RCC 7860 (cell line): ENCODE data around the gene INPP5K.
"Not testable (repeated sequence)": the region's sequence is repeated elsewhere in the genome, so short reads cannot be mapped to it uniquely, and the experiment has no call there.

Experiments
- DNase-seq: peaks from one replicate; pipeline ENCODE4 v3.0.0-alpha.2; 2015; ENCODE audit warnings: low spot score
- FAIRE-seq: peaks from 2 replicates; lab custom pipeline; 2012; peaks lifted over from hg19 to GRCh38; lab: Jason Lieb, UNC

Gene INPP5K

DNA sequence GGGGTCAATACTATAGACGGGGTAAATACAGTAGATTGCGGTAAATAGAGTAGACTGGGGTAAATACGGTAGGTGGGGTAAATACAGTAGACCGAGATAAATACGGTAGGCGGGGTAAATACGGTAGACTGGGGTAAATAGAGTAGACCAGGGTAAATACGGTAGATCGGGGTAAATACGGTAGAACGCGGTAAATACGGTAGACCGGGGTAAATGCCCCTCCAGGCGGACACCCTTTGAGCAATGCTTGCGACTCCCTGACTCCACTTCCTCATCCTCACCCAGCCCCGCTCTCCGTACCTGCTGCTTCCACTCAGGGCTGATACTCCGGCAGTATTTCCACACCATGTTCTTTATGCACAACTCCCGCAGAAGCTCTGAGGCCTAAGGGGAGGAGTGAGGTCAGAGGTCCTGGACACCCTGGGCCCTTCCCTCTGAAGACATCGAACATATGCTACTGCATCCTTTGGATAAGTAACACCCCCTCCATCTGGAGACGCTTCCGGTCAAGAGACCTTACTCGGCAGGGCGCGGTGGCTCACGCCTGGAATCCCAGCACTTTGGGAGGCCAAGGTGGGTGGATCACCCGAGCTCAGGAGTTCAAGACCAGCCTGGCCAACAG lies 47.1 kb downstream of the INPP5K start:
- FAIRE-seq = no peak
- DNase-seq = no peak

DNA sequence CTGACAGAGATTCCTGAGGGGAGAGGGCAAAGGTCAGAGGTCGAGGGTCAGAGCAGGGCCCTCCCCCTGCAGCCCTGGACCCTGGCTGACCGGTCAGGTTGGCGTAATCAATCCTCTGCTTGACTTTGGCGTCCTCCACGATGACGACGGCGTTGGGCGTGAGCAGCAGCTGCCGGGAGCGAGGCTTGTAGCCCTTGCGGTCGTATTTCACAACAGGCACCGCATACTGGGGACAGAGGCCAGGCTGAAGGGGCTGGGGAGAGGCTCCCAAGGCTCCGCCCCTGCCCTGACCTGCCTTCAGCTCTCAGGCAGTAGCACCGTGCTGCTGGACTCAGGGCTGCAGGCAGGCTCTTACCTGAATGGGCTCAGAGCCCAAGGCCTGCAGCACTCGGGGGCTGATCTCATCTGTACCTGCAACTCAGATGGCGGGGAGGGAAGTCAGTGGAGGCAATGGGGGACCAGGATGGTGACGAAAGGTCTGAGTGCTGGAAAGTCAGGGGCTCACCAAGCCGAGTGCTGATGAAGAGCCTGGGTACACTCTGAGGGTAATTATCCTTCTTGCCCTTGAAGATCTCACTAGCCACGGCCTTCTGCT lies 48.4 kb downstream of the INPP5K start:
- FAIRE-seq = no peak
- DNase-seq = no peak

DNA sequence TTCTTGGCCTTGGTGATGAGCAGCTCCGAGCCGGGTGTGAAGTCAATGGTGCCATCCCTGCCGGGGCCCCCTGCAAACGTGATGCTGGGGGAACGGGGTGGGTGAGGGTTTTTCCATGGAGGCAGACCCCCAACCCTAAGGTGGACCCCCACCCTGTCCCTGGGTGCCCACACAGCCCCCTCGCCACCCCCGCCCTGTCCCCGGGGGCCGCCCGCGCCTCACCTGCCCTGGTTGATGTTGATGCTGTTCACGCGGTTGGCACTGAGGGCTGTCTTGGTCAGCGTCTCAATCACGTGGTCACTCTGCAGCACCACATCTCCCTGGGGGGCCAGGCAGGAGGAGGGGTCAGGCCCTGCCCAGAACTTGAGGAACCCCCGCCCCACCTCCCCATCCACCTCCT lies 49.2 kb downstream of the INPP5K start:
- FAIRE-seq (no peak), DNase-seq (no peak)

DNA sequence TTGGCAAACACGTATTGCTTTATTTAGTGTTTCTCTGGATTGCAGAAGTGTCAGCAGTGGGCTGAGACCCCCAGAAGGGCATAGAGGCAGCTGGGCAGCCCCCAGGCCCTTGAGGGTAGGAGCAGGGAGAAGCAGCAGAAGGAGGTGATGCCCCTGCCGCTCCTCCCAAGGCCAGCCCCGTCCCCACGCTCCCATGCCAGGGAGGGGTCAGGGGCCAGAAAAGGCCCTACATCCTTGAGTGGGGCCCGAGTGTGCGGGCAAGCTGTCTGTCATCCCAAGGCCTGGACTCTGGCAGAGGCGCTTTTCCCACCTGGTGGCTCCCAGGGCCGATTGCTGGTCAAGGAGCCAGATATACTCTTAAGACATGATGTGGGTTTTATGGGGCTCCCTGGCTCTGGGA lies 52.2 kb downstream of the INPP5K start:
- DNase-seq (no peak), FAIRE-seq (no peak)

DNA sequence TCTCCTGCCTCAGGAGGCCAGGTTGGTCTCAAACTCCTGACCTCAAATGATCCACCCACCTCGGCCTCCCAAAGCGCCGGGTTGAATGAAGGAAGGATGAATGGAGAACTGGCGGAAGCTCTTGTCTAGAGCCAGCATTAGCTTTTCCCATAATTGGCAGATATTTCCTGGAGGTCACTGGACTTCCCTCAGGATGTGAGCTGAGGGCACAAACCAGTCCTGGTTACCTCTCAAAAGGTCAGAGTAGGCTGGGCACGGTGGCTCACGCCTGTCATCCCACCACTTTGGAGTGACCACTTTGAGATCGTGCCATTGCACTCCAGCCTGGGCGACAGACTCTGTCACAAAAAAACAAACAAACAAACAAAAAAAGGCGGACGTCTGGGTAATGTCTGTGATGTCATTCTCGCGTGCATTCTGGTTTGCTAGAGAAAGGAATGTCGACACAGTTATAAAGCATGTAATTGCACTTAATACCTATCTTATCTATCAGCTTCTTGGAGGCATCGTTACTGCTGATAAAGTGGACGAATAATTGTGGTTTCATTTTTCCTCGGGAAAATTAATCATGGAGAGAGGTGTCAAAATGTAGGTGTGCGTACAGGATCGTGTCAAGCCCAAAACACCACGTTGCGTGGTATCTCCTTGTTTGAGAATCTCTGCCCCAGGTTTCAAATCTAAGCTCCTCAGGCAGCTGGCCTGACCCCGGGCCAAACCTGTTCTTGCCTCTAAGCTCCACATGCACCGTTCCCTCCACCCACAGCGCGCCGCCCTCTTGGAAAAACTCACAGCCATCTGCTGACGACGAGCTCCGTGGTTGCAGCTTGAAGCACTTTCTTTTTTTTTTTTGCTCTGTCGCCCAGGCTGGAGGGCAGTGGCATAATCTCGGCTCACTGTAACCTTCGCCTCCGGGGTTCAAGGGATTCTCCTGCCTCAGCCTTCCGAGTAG lies 54.0 kb downstream of the INPP5K start:
- DNase-seq (no peak), FAIRE-seq (no peak)

DNA sequence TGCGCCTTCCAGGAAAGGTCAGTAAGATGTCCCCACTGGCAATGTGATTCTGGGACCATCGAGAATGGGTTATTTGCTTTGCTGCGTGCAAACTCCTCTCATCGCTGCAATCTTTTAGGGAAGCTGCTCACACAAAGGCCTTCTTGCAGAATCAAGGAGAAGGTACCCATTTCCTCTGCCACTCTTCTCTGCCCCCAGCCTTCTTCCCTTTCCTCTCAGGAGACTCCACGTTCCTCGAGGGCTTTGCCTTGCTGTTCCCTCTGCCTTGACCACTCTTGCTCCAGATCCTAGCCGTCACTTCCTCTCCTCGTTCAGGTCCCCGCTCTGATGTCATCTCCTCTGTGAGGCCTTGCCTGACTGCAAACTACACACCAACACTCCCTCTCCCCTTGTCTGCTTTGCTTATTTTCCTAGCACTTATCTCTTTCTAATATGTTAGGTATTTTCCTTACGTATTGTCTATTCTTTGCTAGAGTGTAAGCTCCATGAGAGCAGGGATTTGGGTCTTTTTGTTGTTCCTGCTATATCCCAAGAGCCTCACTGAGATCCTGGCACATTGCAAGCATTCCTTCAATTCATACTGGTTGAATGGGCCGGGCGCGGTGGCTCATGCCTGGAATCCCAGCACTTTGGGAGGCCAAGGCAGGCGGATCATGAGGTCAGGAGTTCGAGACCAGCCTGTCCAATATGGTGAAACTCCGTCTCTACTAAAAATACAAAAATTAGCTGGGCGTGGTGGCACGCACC lies 55.0 kb downstream of the INPP5K start:
- FAIRE-seq (no peak), DNase-seq (no peak)

DNA sequence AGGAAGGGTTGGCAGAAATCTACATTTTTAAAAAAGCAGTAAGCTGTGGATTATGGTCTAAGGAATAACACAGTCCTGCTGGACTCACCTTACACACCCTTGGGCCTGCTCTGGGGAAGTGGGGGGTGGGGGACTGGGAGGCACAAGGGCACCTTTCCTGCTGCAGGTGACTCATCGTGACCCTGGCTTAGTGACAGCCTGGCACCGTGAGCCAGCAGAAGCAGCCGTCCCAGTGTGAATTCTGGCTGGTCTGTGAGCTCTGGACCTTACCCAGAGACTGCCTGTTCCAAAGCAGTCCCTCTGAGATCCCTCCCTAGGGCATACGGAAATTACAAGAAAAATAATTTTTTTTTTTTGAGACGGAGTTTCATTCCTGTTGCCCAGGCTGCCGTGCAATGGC lies 56.2 kb downstream of the INPP5K start:
- FAIRE-seq = no peak
- DNase-seq = peak; percentile 53

DNA sequence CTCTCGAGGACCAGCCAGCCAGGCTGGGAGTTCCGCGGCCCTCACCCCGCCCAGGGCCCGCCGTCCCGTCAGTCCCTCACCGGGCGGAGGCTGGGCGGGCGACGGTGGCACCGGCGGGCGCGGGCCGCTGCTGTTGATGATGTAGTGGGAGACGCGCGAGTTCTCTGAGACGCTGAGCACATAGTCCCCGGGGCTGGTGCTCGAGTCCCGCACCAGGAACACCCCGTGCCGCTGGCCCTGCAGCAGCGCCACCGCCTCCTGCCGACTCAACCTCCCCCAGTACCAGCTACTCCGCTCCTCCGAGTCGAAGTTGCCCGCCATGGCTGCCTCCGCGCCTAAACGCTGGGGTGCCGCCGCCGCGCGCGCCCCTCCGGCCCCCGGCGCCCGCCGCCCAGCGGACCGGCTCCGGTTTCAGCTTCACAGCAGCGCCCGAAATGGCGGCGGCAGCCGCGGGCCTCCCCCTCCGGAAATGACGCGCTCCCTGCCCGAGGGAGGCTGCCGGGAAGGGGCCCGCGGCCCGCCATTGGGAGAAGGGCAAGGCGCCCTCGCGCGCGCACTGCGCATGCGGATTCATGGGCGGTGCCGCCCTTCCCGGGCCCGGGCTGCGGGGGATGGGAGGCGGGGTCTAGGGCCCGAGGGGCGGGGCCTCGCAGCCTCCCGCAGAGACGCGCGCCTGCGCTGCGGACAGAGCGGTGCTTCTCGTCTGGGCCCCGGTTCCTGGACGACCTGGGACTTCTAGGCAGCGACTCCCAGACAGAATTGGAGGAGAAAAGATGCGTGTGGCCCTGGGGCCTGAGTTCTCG lies 60.4 kb downstream of the INPP5K start, which contains the start of gene CRK:
Gene CRK, minus strand, starts transcription at position 436 of the 803 bp plus-strand sequence. Its CDS starts 115 bp downstream, at position 321.
- peak; percentile 79 for DNase-seq
- no peak for FAIRE-seq

DNA sequence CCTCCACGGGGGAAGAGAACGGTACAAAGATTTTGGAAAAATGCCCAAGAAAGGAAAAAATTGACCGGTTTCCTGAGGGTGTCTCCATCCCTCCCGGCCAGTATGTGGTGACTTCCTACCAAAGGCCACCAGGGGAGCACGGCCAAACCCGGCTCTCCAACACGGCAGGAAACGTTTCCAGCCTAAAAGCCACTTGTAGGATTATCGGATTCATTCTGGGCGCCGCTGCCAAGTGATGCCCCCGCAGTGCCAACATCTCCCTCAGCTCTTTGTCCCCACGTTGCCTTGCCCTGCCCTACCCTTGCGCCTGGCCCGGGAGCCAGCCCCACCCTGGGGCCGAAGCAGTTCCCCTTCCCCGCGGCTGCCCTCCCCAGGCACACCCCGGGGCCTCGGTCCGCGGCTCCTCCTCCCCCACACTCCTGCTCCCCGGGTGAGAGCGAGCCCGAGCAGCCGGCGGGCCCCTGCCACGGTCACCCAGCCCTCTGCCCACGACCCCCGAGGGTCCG lies 61.1 kb downstream of the INPP5K start:
- DNase-seq (peak; percentile 55), FAIRE-seq (no peak)

DNA sequence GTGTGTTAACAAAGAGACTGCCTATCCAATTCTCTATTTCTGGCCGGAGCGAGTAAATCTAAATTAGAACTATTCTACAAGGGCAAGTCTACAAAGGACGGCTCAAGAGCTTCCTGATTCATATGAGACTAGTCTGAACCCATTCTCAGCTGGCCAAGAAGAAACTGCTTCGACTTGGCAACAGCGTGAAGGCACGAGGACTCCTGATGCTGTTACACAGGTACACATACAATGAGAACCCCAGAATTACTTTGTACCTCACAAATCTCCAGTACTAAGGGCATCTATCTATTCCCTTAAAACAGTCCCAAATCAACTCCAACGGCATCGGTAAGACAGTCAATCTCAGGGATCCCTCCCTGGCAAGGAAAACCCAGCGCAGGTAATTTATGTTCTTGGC lies 61.9 kb downstream of the INPP5K start:
- no peak for DNase-seq
- no peak for FAIRE-seq

DNA sequence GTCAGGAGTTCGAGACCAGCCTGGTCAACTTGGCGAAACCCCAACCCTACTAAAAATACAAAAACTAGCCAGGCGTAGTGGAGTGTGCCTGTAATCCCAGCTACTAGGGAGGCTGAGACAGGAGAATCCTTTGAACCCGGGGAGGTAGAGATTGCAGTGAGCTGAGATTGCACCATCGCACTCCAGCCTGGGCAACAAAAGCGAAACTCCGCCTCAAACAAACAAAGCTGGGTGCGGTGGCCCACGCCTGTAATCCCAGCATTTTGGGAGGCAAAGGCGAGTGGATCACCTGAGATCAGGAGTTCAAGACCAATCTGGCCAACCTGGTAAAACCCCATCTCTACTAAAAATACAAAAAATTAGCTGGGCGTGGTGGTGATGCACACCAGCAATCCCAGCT lies 62.7 kb downstream of the INPP5K start:
- not testable (repeated sequence) for FAIRE-seq, DNase-seq

DNA sequence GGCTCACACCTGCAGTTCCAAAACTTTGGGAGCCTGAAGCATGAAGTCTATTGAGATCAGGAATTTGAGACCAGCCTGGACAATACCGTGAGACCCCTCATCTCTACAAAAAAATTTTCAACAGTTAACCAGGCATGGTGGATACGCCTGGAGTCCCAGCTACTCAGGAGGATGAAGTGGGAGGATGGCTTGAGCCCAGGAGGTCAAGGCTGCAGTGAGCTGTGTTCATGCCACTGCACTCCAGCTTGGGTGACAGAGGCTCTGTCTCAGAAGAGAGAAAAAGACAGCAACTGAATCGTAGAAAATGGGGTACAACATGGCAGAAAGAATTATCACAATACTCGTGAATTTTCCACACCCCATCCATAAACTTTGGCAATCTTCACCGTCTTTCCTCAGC lies 63.6 kb downstream of the INPP5K start:
- DNase-seq = no peak
- no peak for FAIRE-seq

DNA sequence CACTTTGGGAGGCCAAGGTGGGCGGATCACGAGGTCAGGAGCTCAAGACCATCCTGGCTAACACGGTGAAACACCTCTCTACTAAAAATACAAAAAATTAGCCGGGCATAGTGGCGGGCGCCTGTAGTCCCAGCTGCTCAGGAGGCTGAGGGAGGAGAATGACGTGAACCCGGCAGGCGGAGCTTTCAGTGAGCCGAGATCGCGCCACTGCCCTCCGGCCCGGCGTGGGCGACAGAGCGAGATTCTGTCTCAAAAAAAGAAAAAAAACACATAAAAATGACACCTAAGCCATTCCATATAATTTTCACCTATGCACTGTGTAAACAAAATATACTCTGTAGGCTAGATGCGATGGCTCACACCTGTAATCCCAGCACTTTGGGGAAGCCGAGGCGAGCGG lies 66.2 kb downstream of the INPP5K start:
- FAIRE-seq, DNase-seq: not testable (repeated sequence)

DNA sequence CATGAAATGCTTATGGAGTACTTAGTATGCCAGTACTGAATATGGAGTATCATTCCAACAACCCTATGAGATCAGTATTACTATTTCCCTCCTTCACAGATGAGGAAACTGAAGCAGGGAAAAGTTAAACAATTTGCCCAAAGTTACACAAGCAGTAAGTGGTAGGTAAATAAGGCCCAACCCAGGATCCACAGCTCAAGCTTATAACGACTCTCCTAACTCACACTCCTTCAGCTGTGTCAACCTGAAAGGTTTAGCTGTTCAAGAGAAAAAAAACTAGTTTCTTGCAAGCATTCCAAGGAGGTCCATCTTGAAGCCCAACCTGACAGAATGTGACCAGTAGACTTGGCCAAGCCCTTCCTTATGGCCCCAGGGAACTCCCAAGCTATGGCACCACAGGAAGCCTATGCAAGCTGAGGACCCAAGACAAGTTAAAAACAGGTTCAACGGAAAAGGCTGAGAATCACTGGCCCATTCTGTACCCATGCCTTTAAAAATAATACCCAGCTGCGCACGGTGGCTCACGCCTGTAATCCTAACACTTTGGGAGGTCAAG lies 66.9 kb downstream of the INPP5K start:
- no peak for FAIRE-seq
- no peak for DNase-seq

DNA sequence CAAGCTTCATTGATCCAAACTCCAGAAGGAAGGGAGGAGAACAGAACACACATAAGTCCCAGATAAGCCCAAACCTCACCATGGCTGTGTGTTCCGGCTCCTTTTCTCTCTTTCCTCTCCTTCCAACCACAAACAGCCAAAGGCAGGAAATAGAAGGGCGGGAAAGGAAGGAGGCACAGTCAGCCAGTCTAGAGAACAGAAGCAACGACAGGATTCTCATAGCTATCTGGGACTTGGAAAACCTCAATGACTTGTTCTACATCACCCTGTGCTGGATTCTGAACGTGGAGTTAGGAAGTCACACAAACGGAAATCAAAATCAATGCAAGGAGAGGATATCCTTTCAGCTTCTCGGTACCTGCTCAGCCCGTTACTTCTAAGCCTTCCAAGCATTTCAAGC lies 69.4 kb downstream of the INPP5K start:
- no peak for FAIRE-seq

DNA sequence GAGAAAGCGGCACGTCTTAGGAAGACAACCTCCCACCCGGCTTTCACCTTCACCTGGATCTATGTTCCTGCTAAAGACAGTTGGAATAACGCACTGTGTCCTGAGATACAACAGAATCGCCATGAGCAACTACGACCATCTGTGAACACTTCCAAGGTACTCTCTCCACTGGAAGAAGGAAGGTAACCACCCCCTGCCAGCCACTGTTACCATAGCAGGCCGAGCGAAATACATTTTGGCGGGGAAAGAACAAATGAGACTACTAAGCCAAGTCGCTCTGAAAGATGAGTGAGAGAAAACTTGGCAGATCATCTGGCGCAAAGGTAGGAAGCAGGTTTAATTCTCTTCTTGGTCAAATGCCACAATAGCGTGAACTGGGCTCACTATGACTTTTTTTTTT lies 70.2 kb downstream of the INPP5K start:
- DNase-seq = no peak
- FAIRE-seq = no peak

More for the DNA sequence above, 69.4 kb downstream of the INPP5K start:
- DNase-seq = no peak

DNA sequence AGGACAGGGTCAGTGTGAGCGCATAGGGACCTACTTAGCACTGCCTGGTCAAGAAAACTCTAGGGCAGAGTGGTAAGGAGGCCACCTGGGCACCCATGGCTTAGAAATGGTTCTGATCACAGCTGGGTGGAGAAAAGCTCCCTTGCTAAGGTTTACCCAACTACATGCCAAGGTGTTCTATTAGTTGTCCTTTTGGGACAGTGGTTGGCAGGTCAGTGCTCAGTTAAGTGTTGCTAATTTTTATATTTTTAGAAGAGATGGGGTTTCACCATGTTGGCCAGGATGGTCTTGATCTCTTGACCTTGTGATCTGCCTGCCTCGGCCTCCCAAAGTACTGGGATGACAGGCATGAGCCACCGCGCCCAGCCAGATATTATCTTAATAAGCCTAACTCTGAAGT lies 70.7 kb downstream of the INPP5K start:
- DNase-seq, FAIRE-seq: not testable (repeated sequence)
